Astrocyte of the spinal cord (primary cell): Measurements from ENCODE around the gene LIF.
"Not testable (repeated sequence)": the region's sequence is repeated elsewhere in the genome, so short reads cannot be mapped to it uniquely, and the experiment has no call there.

Experiments
- DNase-seq: peaks from one replicate; pipeline ENCODE4 v3.0.0; 2011; ENCODE audit warnings: low read depth, low spot score
- H3K4me3 ChIP-seq: 2 replicates; pipeline ENCODE4 v1.5.1; 2011; ENCODE audit warnings: low read depth, mild to moderate bottlenecking, low read length, moderate library complexity
- in situ Hi-C: cut with HindIII; loops from 2 replicates; pipeline ENCODE4 v1.10.0; 2017; ENCODE audit warnings: low sequenced_read_pairs
- TF ChIP-seq, protein P1 (sequence below): IDR thresholded peaks from 2 replicates; pipeline ENCODE4 v1.5.1; 2012; ENCODE audit warnings: low read depth, mild to moderate bottlenecking, low read length, inconsistent platforms

The LIF gene

DNA sequence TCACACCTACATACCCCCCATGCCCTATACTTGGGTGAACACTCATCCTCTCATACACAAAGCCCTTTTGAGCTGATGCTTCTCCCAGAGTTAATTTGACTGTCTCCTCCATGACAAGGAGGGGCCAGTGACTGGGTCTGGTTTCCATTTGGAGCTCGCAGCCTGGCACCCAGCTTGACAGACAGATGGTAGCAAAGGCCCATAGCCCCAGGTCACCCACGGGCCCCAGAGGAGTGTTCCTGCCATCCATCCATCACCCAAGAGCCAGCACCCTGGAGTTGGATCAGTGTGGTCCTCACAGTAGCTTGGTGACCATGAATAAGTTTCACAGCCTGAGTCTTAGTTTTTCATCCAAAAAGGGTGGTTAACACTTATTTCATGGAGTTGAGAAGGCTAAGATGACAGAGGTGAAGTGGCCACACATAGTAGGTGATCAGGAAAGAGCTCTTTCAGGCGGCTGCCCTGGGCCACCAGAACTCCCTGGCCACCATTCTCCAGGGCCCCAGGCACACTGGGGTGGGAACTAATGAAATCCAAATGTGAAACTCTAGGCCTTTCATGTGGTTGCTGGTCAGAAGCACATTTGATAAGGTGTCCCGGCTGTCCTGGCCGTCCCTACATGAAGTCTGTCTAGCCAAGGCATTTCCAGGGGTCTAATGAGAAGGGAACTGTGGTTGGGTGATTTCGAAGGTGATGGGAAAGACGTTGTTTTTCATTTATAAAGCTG is 42.4 kb downstream of the LIF start:
- TF ChIP-seq, protein P1, sequence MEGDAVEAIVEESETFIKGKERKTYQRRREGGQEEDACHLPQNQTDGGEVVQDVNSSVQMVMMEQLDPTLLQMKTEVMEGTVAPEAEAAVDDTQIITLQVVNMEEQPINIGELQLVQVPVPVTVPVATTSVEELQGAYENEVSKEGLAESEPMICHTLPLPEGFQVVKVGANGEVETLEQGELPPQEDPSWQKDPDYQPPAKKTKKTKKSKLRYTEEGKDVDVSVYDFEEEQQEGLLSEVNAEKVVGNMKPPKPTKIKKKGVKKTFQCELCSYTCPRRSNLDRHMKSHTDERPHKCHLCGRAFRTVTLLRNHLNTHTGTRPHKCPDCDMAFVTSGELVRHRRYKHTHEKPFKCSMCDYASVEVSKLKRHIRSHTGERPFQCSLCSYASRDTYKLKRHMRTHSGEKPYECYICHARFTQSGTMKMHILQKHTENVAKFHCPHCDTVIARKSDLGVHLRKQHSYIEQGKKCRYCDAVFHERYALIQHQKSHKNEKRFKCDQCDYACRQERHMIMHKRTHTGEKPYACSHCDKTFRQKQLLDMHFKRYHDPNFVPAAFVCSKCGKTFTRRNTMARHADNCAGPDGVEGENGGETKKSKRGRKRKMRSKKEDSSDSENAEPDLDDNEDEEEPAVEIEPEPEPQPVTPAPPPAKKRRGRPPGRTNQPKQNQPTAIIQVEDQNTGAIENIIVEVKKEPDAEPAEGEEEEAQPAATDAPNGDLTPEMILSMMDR: no peak
- in situ Hi-C loops: no loop called here
- DNase-seq: no peak
- no peak overlapping the region for H3K4me3 ChIP-seq

DNA sequence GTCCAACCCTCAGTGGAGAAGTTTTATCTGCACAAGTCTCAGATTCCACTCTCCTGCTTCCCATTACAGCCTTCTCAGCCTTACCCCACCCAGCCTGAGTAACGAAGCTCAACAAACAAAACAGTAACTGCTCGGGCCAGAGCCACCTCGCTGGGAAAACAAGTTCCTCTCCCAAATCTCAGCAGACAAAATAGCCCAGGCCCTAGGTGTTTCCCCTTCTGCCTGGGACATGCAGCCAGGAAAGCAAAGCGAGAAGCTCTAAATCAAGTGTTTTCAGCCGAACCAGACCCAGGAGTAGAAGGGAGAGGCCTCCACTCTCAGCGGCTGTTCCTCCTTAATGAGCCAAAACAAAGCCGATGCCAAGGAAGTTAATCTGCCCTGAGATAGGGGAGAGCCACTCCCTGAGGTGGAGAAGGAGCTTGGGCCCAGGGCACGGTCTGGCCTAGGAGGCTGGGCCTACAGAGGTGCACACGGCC is 44.0 kb downstream of the LIF start:
- no peak overlapping the region for H3K4me3 ChIP-seq
- TF ChIP-seq, protein P1: no peak
- DNase-seq: peak; percentile 57
- in situ Hi-C loops: no loop called here

DNA sequence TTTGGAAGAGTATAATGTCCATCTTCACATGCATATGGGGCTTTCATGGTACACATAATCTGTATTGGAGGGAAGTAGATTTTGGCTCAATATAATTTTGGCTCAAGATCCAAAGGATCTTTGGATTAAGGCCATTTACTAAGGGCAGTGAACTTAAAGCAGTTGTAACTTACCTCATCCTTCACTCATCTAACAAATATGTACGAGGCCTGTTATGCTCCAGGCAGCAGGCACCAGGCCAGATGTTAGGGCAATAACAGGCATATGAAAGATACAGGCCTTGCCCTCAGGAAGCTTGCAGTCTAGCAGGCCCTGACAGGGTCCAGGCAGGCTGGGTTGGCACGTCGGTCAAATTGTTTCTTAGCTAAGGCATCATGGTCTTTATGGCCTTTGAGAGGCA is 44.6 kb downstream of the LIF start:
- in situ Hi-C loops: no loop called here
- H3K4me3 ChIP-seq: no peak overlapping the region
- TF ChIP-seq, protein P1: no peak
- DNase-seq: peak; percentile 79

DNA sequence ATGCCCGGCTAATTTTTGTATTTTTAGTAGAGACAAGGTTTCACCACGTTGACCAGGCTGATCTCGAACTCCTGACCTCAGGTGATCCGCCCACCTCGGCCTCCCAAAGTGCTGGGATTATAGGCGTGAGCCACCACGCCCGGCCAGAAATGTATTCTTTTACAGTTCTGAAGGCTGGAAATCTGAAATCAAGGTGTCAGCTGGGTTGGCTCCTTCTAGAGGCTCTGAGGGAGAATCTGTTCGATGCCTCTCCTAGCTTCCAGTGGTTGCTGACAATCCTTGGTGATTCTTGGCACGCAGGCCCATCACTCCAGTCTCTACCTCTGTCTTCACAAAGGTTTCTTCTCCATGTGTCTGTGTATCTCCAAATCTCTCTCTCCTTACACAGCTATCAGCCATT is 45.7 kb downstream of the LIF start:
- in situ Hi-C loops, DNase-seq, H3K4me3 ChIP-seq: not testable (repeated sequence)

- in situ Hi-C loops: no loop called here
- TF ChIP-seq, protein P1: no peak
- no peak for DNase-seq
These were observed 47.6 kb downstream of the LIF start for GRCh38 chr22:30198921-30199320.

GRCh38 chr22:30198152-30198825 is 48.3 kb downstream of the LIF start:
- in situ Hi-C loops: no loop called here
- DNase-seq: no peak
- TF ChIP-seq, protein P1: no peak
- no peak overlapping the region for H3K4me3 ChIP-seq

More at GRCh38 chr22:30198921-30199320, 47.6 kb downstream of the LIF start:
- no peak overlapping the region for H3K4me3 ChIP-seq

- no peak for DNase-seq
- no peak overlapping the region for H3K4me3 ChIP-seq
- TF ChIP-seq, protein P1: no peak
- in situ Hi-C loops: no loop called here
These were observed 49.2 kb downstream of the LIF start for GRCh38 chr22:30197389-30197788.
